Left renal pelvis (tissue), 4 donors: ENCODE data around the gene ACD. TPM values are rescaled to one million over a fixed set of nuclear protein-coding genes. Genes with fewer than 3 reads are reported as not detected.

Experiments used
- DNase-seq, 4 donors: peaks; one replicate each; pipeline ENCODE4 v3.0.0-alpha.2; 2013; ENCODE audit warnings: low read depth in 4 of 4, low spot score in 3 of 4
- polyA plus RNA-seq, 4 donors: library from polyadenylated mRNA; unstranded; fragments of 120-200 nt; gene quantifications; one replicate each; pipeline ENCODE4 v1.2.1, GENCODE V29; 2013; ENCODE audit not compliant: insufficient read length in 4 of 4

ACD gene
- polyA plus RNA-seq, 4 donors = 19.4 to 30.0 (median 21.8) TPM

DNA sequence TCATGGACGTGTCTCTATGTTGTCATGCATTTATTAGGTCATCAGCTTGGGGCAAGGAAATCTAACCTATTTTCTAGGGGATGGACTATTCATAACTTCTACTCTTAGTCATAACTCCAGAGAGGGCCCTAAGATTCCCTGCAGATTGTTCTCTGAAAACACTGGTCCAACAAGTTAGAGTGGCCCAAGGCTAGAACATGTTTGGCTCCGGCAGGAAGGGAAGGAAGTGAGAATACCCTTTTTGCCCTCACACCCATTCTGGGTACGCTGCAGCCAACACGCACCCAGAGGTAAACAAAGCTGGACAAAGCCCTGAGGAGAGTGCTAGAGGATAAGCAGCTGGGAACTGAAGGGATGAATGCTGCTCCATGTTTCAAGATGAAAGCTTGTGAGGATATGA, 16.5 kb upstream of the ACD start:
- DNase-seq = no peak

DNA sequence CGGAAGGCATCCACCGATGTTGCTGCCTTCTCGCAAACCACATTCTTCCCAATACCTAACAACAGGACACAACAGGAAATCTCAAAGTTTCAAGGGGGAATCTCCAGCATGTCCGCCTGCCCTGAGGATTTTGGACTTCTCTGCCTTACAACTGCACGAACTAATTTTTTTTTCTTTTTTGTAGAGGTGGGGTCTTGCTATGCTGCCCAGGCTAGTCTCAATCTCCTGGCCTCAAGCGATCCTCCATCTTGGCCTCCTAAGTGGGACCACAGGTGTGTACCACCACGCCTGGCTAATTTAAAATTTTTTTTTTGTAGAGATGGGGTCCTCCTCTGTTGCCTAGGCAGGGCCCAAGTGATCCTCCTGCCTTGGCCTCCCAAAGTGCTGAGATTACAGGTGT, 15.9 kb upstream of the ACD start:
- no peak for DNase-seq

DNA sequence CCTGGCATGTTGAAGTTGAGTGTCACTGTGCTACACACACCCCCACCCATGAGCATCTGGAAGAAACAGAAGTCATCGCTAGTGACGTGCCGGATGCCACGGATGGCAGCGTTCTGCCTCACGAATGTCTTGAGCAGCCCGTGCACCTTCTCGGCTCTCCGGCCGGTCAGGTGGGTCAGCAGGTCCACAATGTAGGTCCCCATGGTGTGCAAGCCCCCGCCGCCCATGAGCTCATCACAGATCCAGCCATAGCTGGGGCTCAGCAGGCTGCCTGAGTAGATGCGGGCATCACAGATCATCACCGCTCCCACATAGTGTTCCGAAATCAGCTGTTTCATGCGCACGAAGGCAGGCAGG, 15.5 kb upstream of the ACD start:
- no peak for DNase-seq

DNA sequence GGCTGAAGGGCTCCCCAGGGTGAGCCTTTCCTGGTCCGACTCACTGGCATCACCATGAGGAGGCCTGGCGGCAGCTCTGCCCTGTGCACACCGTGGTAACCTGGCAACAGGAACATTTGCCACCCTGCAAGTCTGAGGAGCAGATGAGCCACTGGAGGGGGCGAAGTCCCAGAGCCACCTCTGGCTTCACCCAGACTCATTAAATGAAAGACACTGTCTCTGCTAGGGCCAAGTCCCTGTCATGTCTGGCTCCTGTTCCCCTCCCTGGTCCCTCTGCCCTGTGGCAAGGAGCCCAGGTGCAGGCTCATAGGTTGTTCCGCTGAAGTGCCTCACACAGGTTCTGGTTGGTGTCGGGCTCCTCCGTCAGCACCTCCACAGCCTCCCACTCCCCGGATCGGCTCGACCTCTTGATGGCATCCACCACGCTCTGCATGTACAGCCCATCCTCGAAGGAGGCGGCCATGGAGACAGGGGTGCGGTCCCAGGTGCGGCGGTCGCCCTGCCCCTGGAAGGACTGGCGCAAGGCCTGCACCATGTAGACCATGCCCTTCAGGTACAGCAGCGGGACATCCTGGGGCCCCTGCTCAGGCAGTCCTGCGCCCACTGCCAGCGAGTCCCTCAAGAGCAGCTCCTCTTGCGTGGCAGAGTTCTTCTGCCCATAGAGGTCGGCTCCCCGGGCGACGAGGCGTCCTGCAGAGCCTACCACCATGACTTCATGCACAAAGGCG, 15.0 kb upstream of the ACD start:
- no peak for DNase-seq

DNA sequence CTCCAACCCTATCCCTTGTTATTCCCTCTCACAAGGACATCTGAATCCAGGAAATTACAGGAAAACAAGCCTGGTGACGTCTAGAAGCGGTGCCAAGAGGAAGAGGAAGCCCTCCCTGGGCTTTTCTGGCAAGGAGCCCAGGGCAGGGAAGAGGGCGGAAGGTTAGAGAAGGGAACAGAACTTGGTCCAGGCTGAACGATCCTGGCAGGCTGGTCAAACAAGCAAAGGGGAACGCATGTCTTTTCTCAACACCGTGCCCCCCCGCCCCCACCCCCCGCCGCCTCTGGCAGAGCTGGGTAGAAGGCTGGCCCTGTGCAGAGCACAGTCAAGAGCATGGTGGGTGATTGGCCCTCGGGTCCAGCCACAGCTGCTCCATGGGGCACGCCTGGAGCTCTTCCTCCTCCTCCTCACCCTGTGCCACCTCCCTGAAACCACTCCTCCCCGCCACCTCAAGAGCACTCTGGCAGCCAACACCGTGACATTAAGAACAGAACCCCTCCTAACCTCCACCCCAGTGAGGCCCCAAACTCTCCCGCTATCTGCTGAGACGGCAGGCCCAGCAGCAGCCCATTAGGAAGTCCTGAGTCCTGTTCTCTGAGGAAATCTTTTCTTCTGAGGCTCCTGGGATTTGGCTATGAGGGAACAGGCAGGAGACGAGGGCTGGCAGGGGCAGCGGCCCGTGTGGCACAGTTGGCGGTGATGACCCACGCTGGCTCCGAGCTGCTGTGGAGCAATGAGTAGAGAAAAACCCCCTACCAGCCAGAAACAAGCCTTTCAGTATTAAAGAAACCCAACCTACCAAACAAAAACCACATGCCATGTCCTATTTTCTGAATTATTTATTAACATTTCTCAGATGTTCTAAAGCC, 13.9 kb upstream of the ACD start:
- DNase-seq = no peak

DNA sequence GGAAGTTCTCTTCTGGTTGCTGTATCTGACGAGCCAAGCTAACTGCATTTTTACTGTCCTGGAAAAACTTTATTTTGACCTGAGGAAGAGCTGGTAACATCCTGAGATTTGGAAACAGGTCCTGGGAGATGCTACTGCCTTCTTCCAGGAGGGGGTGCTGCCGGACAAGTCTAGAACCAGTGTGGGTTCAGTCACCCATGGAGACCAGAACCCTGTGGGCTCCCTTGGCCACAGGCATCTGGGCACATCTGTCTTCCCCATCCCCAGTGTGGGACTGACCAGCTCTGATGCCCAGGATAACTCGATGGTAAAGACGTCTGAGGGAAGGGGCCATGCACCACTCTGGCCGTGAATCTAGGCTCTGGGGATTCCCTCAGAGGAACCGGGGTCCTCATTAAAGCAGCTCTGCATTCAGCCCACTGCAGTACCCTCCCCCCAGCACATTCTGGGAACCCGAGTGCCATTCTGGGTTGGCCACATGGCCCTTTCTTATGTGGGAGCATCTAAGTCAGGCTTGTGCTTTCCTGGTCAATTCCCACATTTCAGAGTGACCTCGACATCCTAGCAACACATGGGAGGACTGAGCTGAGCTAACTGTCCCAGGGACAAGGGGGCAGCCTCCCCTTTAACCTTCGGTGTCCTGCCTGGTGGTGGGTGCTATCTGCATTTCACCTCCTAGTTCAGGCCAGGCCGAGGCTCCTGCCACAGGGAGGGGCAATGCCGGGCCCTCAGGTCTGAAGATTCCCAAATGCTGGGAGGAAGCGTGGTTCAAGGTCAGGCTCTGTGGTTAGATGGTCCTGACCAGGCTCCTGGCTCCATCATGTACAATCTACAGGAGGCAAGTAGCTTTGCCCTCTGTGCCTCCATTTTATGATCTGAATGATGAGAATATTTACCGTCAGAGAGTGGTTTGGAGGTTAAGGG, 12.9 kb upstream of the ACD start:
- no peak for DNase-seq

DNA sequence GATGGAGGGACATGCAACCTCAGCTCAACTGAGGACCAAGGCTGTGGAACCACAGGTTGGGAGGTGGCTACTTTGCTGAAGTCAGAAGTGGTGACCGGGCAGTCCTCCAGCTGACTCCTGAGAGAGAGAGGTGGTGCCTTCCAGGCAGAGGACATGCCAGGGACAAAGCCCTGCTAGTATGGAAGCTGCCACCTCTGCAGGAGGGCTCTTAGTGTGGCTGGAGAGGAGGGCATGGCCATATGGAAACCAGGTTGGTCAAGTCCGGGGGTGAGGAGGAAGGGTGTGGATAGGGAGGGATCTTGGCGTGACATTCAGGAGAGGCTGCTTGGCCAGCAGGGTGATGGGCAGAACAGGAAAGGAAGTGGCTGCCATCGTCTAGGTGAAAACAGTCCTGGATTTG, 12.2 kb upstream of the ACD start:
- no peak for DNase-seq

DNA sequence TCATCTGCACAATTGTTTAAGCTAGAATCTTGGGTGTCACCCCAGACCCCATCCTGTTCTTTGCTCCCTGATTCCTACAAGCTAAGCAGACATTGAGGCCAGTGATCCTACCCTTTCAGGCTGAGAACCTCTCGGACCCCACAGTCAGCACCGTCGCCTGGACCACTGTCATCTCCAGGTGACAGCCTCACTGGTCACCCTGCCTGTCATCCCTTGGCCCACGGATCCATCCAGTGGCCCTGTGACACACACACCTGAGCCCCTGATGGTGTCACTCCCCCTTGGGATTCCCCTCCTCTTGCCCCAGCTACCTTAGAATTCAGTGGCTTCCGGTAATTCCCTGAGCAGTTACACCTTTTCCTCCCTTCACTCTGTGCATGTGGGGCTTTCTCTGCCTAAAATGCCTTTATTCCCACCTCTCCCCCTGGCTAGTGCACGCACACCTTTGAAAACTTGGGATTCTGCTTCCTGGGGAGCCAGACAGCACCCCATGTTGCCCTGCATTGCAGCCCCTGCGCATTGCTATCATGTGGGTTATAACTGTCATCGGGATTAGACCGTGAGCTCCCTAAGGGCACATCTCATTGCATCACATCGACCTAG, 9.5 kb upstream of the ACD start:
- DNase-seq = no peak

DNA sequence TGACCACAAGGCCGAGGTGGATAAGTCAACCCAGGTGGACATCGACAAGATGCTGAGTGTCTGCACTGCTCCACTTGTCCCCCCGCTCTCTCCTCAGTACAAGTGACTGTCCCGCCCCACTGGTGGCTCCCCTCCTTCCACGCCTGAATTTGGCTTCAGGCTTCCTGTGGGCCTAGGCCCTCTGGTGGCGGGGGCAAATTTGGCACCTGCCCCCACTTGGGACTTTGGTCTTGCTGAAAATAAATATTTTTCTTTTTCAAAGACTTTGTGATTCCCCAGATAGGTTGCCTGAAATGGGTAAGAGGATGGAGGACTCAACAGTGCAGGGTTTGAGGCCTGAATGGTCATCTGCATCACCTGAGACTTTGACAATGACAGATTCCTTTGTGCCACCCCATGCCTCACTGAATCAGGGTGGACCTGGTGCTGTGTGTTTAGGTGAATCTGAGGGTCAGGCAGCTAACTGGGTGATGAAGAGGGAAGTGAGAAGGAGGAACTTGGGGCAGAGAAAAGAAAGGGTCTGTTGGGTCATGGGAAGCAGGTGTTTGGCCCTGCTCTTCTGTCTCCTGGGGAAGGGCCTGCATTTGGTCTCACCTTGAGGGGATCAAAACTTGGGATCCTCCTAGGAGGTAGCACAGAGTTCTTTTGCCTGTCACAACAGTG, 8.6 kb upstream of the ACD start:
- DNase-seq = no peak

DNA sequence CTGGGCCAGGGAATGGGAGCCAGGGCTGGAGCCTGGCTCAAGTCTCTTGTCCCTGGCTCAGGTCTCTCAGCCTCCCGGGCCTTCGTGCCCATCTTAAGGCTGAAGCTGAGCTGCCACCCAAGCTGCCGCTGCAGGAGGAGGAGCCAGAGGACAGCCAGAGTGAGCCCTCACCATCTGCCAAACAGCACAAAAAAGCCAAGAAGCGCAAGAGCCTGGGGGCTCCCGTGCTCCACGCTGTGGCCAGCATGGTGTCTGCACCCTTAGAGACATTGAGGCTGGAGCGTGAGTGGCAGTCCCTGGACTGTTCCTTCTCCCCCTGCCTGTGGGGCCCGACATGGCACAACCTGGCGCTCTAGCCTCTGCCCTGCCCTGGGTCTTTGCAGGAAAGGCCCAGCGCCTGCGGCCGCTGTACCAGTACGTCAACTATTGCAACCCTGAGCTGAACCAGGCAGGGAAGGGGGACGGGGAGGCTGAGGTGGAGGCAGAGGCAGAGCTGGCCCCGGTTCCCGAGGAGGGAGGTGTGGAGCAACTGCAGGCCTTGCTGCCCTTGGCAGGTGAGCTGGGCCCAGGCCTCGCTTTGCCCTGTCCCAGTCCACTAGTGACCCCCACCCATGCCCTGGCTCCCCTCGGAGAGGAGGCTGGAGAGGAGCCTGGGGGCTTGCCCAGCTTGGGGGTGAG, 7.9 kb upstream of the ACD start:
- peak; percentile 67 to 81 (median 74) for DNase-seq

DNA sequence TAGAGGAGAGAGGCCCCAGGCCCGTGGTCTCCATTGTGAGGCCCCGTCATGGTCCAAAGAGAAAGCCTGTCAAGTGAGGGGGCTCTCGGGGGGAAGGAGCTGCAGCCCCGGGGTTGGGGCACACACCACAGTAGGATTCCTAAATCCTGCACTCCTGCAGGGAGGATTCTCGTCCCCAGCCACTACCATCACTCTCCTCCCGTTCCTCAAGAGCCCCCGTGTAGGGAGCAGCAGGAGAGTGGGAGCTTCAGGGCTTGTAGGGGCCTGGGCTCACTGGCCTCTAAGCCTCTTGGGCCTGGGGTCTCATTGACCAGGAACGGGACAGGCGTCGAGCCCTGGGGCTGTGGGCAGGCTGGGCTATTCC, 7.4 kb upstream of the ACD start:
- no peak for DNase-seq

DNA sequence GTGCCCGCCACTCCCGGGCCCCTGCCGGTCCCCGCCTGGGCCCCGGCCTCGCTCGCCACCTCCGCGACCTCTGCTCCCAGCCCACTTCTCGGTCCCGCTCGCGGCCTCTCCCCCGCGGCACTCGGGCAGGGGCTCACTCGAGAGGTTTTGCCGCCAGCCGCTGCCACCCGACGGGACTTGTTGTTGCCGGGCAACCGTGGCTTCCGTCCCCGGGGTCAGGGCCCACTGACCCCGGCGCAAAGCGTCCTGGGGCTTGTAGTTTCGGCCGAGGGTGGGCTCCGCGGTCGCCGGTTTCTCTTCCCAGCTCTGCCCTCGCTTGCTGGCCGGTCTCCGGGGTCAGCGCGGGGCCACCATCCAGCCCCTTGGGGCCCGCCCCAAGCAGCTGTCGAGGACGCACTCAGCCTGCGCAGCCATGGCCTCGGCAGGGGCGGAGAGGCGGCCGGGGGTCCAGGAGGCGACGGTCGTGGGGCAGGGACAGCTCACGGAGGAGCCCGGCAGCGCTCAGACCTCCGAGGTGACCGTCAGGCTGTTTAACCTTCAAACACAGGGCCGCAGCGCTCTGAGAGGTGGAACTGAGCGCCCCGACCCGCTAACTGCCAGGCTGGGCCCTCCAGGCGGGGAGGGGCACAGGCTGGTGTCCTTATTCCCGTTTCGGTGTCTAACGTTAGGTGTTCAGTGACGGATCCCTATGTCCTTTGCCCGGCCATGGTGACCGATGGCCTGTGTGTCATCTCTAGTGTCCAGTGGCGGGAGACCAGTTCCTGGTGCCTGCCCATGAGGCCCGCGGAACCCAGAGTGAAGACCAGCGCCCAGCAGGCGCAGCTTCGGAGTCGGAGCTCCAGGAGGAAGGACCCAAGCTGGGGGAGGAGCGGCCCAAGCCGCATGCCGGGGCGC, 6.7 kb upstream of the ACD start, which contains the start of the genes C16orf86 and ENKD1:
C16orf86 (plus strand) TSS at position 256 of the 894 bp plus-strand sequence; CDS start at position 413, 157 bp downstream.
ENKD1 (minus strand) TSS at position 192 of the 894 bp plus-strand sequence. CDS start 308 bp downstream, outside the sequence.
- peak in 1 of 4 donors; percentile 65 for DNase-seq

DNA sequence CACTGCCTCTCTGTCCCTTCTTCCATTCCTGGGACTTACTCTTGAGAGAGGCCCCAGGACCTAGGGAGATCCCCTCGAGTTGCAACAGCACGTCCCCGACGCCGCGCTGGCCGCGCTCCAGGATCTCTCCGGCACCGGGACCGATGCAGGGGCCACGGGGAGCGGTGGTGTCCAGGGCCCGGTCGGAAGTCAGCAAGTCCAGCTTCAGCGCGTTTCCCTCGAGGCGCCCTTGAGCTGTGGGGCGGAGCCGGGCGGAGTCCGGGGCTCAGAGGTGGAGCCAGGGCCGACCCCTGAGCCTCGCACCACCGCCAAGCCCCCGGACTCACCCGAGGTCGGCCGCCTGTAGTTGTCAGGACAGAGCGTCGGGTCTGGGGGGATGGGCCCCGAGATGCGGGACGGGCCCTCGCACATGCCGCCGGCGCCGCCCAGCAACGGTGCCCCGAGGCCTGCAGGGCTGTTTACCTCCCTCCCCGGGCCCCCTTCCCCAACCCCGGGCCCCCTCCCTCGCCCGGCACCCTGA, 6.0 kb upstream of the ACD start:
- no peak for DNase-seq

DNA sequence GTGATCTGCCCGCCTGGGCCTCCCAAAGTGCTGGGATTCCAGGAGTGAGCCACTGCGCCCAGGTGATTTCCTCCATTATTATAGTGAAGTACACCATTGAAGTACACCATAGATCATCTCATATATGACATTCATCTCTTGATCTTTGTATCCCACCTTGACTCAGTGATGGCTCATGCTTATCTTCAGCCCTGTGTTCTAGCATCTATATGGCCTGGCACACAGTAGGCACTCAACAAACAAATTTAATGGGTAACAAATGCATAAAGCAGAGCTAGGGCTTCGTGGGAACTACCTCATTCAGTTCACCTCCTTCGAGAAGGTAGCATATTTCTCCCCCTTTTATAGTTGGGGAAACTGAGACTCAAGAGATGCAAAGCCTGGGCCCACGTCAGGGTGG, 5.5 kb upstream of the ACD start:
- no peak for DNase-seq

DNA sequence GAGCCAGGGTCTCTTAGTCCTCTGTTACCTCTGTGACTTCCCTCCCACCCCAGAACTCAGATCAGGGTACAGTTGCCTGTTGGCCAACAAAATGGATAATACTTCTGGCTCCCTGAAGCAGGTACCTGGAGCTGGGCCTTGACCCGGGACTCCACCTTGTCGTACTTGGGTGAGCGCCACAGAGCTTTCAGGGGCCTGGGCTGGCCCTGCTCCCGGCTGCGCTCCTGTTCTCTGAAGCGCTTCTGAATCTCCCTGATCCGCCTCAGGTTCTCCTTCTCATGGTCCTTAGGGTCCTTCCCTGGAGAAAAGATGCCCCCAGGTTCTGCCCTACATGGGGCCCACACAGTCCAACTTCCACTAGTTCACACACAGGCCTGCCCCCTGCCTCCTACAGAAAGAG, 4.8 kb upstream of the ACD start:
- no peak for DNase-seq

DNA sequence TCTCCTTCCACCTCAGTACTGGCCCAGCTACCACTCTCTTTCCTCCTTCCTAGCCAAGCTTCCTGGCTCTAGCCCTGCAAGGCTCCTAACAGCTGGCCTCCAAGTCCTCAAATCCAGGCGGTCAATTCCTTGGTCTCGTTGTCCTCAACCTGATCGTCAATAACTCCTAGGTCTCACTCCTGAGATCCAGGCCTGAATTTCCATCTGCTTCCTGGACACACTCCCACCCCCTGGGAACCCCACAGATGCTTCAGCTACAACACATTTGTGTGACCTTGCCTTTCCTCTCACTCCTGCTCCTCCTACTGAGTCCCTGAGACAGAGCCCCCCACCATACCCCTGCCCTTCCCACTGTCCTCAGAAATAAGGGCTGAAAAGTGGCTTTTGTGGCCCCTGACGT, 4.2 kb upstream of the ACD start:
- no peak for DNase-seq

DNA sequence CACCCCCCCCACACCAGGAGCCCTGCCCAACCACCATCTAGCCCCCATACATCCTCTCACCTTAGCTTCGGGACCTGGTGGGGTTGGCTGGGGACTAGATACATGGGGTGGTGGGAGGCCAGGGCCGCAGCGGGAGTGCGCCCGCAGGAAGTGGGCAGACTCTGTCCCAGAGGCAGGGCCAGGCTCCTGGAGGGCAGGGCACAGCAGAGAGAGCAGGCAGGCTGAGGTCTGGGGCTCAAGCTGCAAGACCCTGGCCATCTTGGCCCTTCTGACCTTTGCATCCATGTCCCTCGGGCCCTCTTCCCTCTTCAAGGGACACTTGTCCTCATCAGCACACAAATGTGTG, 3.8 kb upstream of the ACD start:
- DNase-seq = no peak

DNA sequence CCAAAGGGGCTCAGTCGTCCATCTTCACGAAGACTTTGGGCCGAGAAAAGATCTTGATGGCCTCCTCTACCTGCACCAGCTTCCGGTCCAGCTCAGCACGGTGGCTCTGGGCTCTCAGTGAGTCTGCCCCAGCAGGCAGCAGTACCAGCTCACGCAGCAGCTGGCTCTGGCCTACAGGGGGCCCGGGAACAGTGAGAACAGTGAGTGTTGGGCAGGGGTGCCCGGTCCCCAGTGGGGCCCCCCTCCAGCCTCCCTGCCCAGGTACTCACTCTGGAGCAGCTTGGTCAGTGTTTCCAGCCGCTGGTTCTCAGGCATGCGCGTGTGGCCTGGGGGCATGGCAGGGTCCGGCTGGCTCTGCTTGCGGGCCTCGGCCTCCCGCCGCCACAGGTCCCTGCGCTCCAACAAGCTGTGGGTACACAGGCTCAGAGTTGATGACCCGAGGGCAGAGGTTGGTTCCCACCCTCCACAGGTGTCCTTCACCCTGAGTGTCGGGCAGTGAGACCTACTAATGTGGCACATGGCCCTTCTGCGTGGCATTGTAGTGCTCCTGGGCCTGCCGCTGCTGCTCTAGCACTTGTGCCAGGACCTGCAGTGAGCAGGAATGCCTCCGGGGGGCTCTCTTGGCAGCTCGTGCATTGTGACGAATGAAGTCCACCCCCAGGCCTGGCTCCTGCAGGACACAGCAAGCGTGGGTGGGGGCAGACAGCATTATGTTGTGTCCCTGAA, 3.3 kb upstream of the ACD start:
- no peak for DNase-seq
